T-helper 17 cell (primary cell): ENCODE measurements around the gene PLCB4. TPM values are rescaled to one million over a fixed set of nuclear protein-coding genes. Genes with fewer than 3 reads are reported as not detected.

ENCODE experiments used
- ATAC-seq: fragments of 150-1000 bp; cut with Tn5 transposase; 2 replicates; pipeline ENCODE4 v1.10.0; 2021; ENCODE audit warnings: mild to moderate bottlenecking, moderate library complexity
- DNase-seq, 3 donors: peaks; one replicate each; pipeline versions ENCODE4 v3.0.0 to v3.0.0-alpha.2; 2020 to 2021
- H3K9me3 ChIP-seq: one replicate; pipeline ENCODE4 v1.7.0; 2013; ENCODE audit warnings: low read length, mild to moderate bottlenecking; ENCODE audit not compliant: control insufficient read depth, poor library complexity, severe bottlenecking
- H3K27ac Mint-ChIP-seq: one replicate; pipeline ENCODE4 v1.8.0; 2022; ENCODE audit warnings: mild to moderate bottlenecking, moderate library complexity, mixed read lengths
- H3K27me3 Mint-ChIP-seq: one replicate; pipeline ENCODE4 v1.8.0; 2022; ENCODE audit warnings: mixed read lengths
- H3K36me3 Mint-ChIP-seq: one replicate; pipeline ENCODE4 v1.8.0; 2022; ENCODE audit warnings: low read depth, mixed read lengths
- H3K4me1 Mint-ChIP-seq: one replicate; pipeline ENCODE4 v1.8.0; 2022; ENCODE audit warnings: mild to moderate bottlenecking, mixed read lengths
- H3K4me3 Mint-ChIP-seq: one replicate; pipeline ENCODE4 v1.8.0; 2022; ENCODE audit warnings: mild to moderate bottlenecking, moderate library complexity, mixed read lengths
- total RNA-seq, 4 donors: library from RNA in 2 of 4; stranded (reverse) in 2 of 4; gene quantifications; one replicate each; pipeline ENCODE4 v1.2.3 and lab custom pipeline; 2022 to 2026

The PLCB4 gene
- total RNA-seq, 2 donors from 2014 or later: 0.52 TPM; not detected in 1

DNA sequence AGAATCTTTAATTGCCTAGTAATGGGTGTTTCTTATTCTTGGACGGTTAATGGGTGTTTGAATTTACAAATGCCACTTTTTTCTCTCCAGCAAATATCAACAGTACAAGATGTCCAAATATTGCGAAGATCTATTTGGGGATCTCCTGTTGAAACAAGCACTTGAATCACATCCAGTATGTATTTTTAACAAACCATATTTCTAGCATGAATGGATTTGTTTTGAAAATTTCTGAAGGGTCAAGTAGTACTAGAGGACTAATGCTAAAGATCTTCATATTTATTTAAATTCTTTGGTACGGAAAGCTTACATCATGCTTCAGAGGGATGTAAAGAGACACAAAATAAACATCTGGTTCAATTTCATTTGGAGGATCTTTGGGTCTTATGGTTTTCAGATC is 321.6 kb downstream of the PLCB4 start:
- no peak overlapping the region for H3K27ac Mint-ChIP-seq

DNA sequence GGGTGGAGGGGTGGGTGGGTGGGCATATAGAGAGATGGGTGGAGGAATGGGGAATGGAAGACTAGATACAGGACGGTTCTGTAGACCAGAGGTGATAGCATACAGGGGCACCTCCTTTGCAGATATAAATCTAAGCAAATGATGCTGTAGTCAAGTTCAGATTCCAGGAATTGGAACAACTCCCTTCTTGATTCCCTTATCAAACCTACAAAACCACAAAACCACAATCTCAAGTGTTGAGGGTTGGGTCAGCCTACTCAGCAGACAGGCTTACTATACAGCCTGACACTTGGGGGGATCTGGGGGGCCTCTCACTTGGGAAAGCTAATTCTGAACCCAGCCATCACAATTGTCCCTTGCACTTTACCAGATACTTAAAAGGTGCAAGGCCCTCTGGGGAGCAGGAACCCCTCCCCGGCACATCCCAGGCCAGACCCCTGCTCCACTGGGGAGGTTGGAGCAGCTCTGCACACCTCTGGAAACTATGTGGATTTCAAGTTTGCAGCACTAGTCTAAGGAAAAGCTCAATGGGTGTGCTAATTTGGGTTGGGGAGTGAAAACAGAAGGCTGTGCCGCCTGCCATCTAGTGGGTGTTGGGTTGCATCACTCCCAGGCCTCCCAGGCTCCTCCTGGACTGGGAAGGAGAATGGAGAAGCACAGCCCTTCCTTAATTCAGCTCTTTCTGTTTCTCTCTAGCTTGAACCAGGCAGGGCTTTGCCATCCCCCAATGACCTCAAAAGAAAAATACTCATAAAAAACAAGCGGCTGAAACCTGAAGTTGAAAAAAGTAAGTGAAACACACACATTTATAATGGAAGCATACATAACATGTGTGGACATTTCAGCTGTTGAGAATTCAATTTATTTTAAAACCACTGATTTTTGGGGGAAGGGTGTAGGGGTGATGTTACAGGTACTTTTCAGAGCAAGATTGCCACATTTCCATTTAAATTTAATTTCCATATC is 324.3 kb downstream of the PLCB4 start:
- no peak for ATAC-seq
- H3K9me3 ChIP-seq: no peaks in the 10 kb centered on the region
- Mint-ChIP-seq H3K36me3 (no peaks in the 10 kb centered on the region), H3K4me3 (no peak overlapping the region), H3K4me1 (no peaks in the 10 kb centered on the region), H3K27me3 (no peaks in the 10 kb centered on the region), H3K27ac (no peak overlapping the region)
- no peak for DNase-seq

More for the DNA sequence above, 321.6 kb downstream of the PLCB4 start:
- H3K4me1 Mint-ChIP-seq: no peaks in the 10 kb centered on the region
- ATAC-seq: no peak
- H3K27me3 Mint-ChIP-seq: no peaks in the 10 kb centered on the region
- no peaks in the 10 kb centered on the region for H3K36me3 Mint-ChIP-seq
- H3K4me3 Mint-ChIP-seq: no peak overlapping the region
- H3K9me3 ChIP-seq: no peaks in the 10 kb centered on the region
- DNase-seq: no peak

DNA sequence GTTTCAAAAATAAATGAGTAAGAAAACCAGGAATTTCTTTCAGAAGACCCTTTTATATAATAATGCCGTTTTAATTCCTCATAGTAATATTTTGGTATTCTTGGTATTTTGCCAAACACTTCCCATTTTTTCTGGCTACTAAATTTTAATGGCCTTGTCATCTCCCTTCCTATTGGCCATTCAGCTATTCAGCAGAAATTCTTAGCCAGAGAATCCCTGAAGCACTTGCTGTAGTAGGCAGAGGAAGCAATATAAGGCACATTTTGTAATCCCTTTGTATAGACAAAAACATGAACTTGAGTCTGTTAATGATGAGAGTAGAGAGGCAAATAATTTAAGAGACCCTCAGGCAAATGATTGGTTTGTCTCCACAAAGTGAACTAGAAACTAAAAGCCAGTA is 327.1 kb downstream of the PLCB4 start:
- no peaks in the 10 kb centered on the region for H3K9me3 ChIP-seq
- Mint-ChIP-seq H3K27me3 (peaks cover 5% of the 10 kb centered on the region), H3K4me3 (no peak overlapping the region), H3K36me3 (no peaks in the 10 kb centered on the region), H3K27ac (no peak overlapping the region), H3K4me1 (no peaks in the 10 kb centered on the region)
- no peak for ATAC-seq
- no peak for DNase-seq

DNA sequence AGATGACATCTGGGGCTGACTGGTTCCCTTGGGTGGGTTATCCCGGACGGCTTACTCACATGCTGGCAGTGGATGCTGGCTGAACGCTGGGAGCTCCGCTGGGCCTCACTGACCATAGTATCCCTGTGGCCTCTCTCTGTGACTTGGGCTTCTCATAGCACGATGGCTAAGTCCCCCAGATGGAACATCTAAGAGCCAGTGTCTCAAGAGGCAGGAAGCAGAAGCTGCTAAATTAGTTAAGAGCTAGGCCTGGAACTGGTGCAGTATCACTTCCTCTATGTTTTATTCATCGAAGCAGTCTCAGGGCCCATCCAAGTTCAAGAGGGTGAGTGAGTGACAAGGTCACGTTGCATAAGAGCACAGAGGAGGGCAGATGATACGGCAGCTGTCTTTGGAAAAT is 329.0 kb downstream of the PLCB4 start:
- ATAC-seq: no peak
- H3K27ac Mint-ChIP-seq: no peak overlapping the region
- no peaks in the 10 kb centered on the region for H3K4me1 Mint-ChIP-seq
- no peak for DNase-seq
- H3K9me3 ChIP-seq: no peaks in the 10 kb centered on the region
- H3K4me3 Mint-ChIP-seq: no peak overlapping the region
- H3K36me3 Mint-ChIP-seq: no peaks in the 10 kb centered on the region
- H3K27me3 Mint-ChIP-seq: peaks cover 6% of the 10 kb centered on the region

DNA sequence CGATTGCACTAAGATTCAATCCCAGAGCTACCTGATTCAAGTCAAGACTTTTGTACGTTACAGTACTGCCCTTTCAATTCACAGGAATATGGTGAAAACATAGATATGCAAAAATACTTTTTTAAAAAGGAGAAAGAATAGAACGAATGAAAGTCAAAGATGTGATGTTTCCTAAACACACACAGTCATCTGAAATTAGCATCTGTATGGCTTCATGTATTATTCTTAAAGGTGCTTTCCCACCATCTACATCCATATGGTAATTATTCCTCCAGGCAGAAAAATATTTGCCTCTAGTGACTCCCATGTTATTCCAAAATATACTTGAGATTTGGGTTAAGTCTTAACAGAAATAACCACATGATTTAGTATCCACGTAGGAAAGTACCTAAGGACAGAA is 330.0 kb downstream of the PLCB4 start:
- ATAC-seq (no peak), DNase-seq (no peak)
- no peaks in the 10 kb centered on the region for H3K36me3 Mint-ChIP-seq
- no peak overlapping the region for H3K27ac Mint-ChIP-seq
- peaks cover 6% of the 10 kb centered on the region for H3K27me3 Mint-ChIP-seq
- no peaks in the 10 kb centered on the region for H3K4me1 Mint-ChIP-seq
- no peak overlapping the region for H3K4me3 Mint-ChIP-seq
- H3K9me3 ChIP-seq: no peaks in the 10 kb centered on the region

DNA sequence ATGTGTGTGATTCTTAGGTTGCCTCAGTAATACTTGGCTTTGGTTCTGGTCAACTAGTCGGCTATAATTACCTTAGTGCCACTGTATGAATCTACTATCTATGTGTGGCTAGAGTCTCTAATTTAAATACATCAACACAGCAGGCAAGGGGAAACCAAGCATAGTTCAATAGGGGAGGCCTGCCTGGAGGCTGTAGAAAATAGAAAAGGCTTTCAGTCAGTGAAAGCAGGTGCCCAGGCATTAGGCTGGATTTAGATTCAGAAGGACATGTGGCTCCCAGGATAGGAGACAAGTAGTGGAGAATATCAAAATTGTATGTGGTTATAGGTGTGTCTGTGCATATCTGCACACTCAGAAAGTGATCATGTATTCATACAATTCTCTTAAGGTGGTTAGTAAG is 330.4 kb downstream of the PLCB4 start:
- Mint-ChIP-seq H3K4me1 (no peaks in the 10 kb centered on the region), H3K36me3 (no peaks in the 10 kb centered on the region), H3K27ac (no peak overlapping the region), H3K27me3 (peaks cover 6% of the 10 kb centered on the region), H3K4me3 (no peak overlapping the region)
- DNase-seq (no peak), ATAC-seq (no peak)
- no peaks in the 10 kb centered on the region for H3K9me3 ChIP-seq

DNA sequence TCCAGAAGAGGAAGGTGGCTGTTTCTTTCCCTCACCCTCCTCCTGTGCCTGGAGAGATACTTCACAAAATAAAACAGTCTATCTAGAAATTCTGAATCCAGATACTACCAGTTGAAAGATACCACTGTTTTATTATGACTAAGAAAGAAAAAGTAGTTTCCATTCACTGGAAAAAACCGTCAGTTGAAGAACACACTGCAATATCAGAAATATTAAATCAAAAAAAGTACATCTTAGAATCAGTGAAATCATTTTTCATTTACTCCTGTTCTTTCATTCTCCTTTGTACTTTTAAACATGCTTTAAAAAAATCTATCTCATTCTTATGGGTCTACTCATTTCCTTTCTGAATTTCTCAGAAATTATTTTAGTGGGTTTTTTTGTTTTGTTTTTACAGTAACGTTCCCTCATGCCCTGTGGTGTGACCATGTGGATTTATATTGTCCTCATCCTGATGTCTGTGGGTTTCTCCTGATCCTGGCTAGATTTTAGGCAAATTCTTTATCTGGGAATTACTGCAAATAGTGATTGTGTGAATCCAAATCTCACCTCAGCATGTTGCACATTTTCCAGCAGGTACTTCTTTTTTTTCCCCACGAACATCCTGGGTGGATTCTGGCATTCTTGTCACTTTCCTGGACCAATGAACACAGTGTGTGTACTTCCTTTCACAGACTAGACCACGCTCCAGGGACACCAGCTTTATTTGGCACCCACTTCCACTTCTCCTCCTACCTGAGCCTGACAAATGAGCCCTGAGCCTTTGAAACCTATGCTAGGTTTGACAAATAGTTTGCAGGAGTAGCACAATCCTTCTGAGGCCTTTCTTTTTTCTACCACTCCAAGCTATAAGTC is 331.5 kb downstream of the PLCB4 start:
- Mint-ChIP-seq H3K27me3 (peaks cover 6% of the 10 kb centered on the region), H3K4me1 (no peaks in the 10 kb centered on the region), H3K4me3 (no peak overlapping the region), H3K36me3 (no peaks in the 10 kb centered on the region), H3K27ac (no peak overlapping the region)
- no peak for ATAC-seq
- no peaks in the 10 kb centered on the region for H3K9me3 ChIP-seq
- no peak for DNase-seq

DNA sequence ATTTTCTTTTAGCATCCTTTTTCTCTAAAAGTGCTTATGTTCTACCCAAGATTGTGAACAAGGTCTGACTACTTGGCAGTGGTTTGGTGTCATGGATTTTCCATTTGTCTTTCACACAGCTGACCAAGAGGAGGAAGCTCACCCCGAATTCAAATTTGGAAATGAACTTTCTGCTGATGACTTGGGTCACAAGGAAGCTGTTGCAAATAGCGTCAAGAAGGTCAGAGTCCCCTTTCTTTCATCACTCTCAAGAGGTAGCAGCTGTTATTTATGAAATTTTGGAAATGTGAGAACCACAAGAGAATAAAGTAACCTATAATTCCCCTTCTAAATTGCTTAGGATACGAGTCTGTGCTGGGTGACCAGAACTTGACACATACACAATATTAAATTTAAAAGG is 332.5 kb downstream of the PLCB4 start:
- H3K27ac Mint-ChIP-seq: no peak overlapping the region
- H3K9me3 ChIP-seq: no peaks in the 10 kb centered on the region
- no peak for DNase-seq
- H3K36me3 Mint-ChIP-seq: no peaks in the 10 kb centered on the region
- ATAC-seq: no peak
- no peaks in the 10 kb centered on the region for H3K4me1 Mint-ChIP-seq
- peaks cover 6% of the 10 kb centered on the region for H3K27me3 Mint-ChIP-seq
- no peak overlapping the region for H3K4me3 Mint-ChIP-seq

DNA sequence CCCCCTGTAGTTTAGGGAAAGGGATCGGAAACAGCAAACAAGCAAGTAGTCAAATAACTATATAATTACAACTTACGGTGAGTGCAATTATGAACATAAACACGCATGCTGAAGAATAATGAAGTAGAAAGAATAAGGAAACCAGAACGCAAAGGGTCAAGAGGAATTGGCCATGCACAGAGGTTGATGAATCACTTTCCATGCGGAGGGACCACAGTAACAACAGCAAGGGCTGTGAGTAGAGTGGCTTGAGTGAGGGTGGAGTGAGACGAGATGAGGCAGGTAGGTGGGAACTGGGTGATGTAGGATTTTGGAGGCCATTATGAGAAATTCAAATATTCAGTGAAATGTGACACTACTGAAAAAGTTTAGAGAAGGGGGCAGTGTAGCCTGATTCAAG is 333.3 kb downstream of the PLCB4 start:
- no peaks in the 10 kb centered on the region for H3K36me3 Mint-ChIP-seq
- no peak overlapping the region for H3K27ac Mint-ChIP-seq
- no peaks in the 10 kb centered on the region for H3K4me1 Mint-ChIP-seq
- no peak overlapping the region for H3K4me3 Mint-ChIP-seq
- ATAC-seq: no peak
- no peak for DNase-seq
- H3K9me3 ChIP-seq: no peaks in the 10 kb centered on the region
- H3K27me3 Mint-ChIP-seq: peaks cover 6% of the 10 kb centered on the region

DNA sequence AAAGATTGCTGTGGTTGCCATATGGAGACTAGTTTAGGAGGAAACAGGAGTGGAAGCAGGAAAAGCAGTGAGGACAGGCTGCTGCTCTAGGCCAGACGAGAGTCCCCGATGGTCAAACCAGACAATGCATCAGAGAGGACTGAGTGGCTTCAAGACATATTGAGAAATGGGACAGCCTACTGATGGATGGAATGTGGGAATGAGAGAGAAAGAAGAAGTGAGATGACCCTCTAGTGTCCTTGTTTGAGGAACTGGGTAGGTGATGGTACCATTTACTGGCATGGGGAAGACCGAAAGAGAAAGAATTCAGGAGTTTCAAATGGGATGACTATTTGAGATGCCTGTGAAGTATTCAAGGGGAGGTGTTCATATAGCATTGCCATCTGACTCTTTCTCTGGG is 333.7 kb downstream of the PLCB4 start:
- ATAC-seq (no peak), DNase-seq (no peak)
- Mint-ChIP-seq H3K27me3 (peaks cover 6% of the 10 kb centered on the region), H3K4me1 (no peaks in the 10 kb centered on the region), H3K27ac (no peak overlapping the region), H3K4me3 (no peak overlapping the region), H3K36me3 (no peaks in the 10 kb centered on the region)
- no peaks in the 10 kb centered on the region for H3K9me3 ChIP-seq

DNA sequence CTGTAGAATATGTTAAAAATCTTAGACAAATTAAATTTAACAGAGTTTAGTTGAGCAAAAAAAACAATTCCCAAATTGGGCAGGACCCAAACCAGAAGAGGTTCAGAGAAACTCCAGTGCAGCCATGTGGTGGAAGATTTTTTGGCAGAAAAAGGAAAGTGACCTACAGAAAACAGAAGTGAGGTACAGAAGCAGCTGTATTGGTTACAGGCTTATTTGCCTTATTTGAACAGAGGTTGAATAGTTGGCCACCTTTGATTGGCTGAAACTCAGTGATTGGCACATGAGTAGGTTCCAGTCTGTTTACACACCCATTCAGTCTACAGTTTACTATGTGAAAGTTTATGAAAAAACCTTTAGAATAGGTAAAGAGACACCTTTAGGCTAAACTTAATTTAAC is 334.6 kb downstream of the PLCB4 start:
- Mint-ChIP-seq H3K27me3 (peaks cover 6% of the 10 kb centered on the region), H3K4me1 (no peaks in the 10 kb centered on the region)

DNA sequence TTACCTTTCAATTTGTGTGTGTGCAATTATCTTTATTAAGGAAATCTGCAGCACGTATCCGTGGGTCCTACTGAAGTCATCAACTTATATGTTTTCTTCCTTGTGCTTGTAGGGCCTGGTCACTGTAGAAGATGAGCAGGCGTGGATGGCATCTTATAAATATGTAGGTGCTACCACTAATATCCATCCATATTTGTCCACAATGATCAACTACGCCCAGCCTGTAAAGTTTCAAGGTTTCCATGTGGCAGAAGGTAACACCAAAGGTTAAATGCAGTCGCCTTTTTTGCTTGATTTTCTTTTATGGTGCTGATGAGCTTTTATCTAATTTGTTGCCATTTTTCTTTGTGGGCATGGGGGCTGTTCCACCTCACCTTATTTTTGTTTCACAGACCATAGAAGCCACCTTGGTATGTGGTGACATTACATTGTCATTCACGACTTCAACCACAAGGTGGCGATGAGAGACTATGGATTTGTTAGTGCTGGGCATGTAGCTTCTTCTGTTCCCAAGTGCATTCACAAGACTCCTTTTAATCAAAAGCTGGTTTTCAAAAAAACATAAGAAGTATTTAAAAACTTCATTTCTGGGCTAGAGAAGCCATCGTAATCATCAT is 339.0 kb downstream of the PLCB4 start:
- H3K4me1 Mint-ChIP-seq: no peaks in the 10 kb centered on the region
- no peaks in the 10 kb centered on the region for H3K36me3 Mint-ChIP-seq
- no peak overlapping the region for H3K4me3 Mint-ChIP-seq
- DNase-seq: peak in 1 of 3 donors; percentile 7
- no peaks in the 10 kb centered on the region for H3K9me3 ChIP-seq
- no peak overlapping the region for H3K27ac Mint-ChIP-seq
- ATAC-seq: peak; percentile 56
- no peaks in the 10 kb centered on the region for H3K27me3 Mint-ChIP-seq

More for the DNA sequence above, 334.6 kb downstream of the PLCB4 start:
- H3K36me3 Mint-ChIP-seq: no peaks in the 10 kb centered on the region
- ATAC-seq: no peak
- no peaks in the 10 kb centered on the region for H3K9me3 ChIP-seq
- H3K27ac Mint-ChIP-seq: no peak overlapping the region
- H3K4me3 Mint-ChIP-seq: no peak overlapping the region
- DNase-seq: no peak
